Ascending aorta (tissue), 2 donors: Measurements from ENCODE around the gene PADI2. TPM values are rescaled to one million over a fixed set of nuclear protein-coding genes. Genes with fewer than 3 reads are reported as not detected.
A peak's percentile ranks its signal among the peaks of the same experiment; 100 is the strongest.

Experiments used
- DNase-seq, 2 donors: peaks; one replicate each; pipeline ENCODE4 v3.0.0-alpha.2; 2019; ENCODE audit warnings: low spot score in 2 of 2
- H3K27ac ChIP-seq, 2 donors: fragments of 200-600 bp; sonication (generic); one replicate each; pipeline ENCODE4 v1.5.1; 2016 to 2017; ENCODE audit warnings: mild to moderate bottlenecking in 1 of 2
- H3K27me3 ChIP-seq: fragments of 200-600 bp; sonication (generic); one replicate; pipeline ENCODE4 v1.5.1; 2017
- H3K36me3 ChIP-seq, 2 donors: fragments of 200-600 bp; sonication (generic); one replicate each; pipeline ENCODE4 v1.5.1; 2016
- H3K4me1 ChIP-seq, 2 donors: fragments of 200-600 bp; sonication (generic); one replicate each; pipeline ENCODE4 v1.5.1; 2016 to 2017; ENCODE audit warnings: mild to moderate bottlenecking in 1 of 2
- H3K4me3 ChIP-seq, 2 donors: fragments of 200-600 bp; sonication (generic); one replicate each; pipeline ENCODE4 v1.5.1; 2016 to 2017; ENCODE audit warnings: mild to moderate bottlenecking in 1 of 2
- H3K9me3 ChIP-seq, 2 donors: fragments of 200-600 bp; sonication (generic); one replicate each; pipeline ENCODE4 v1.5.1; 2016
- intact Hi-C: fragments of 100-400 bp; cut with DNase I; formaldehyde crosslinking; loops from one replicate; pipeline ENCODE4 v1.15.1; 2023
- total RNA-seq: library from RNA; depleted of rRNA; stranded (reverse); fragments of >200 nt; gene quantifications from one replicate; pipeline ENCODE4 v1.1.0, GENCODE V29; 2016
- TF ChIP-seq, protein P1 (sequence below), 3 experiments: fragments of 200-600 bp in 2 of 3; fragments of 450-650 bp in 1 of 3; sonication (generic) in 2 of 3; IDR thresholded peaks; one replicate each; pipeline ENCODE4 v1.5.1; 2016 to 2019; ENCODE audit warnings: antibody characterized with exemption in 3 of 3, mild to moderate bottlenecking in 1 of 3, moderate library complexity in 1 of 3

Gene PADI2
- total RNA-seq = 0.21 TPM

DNA sequence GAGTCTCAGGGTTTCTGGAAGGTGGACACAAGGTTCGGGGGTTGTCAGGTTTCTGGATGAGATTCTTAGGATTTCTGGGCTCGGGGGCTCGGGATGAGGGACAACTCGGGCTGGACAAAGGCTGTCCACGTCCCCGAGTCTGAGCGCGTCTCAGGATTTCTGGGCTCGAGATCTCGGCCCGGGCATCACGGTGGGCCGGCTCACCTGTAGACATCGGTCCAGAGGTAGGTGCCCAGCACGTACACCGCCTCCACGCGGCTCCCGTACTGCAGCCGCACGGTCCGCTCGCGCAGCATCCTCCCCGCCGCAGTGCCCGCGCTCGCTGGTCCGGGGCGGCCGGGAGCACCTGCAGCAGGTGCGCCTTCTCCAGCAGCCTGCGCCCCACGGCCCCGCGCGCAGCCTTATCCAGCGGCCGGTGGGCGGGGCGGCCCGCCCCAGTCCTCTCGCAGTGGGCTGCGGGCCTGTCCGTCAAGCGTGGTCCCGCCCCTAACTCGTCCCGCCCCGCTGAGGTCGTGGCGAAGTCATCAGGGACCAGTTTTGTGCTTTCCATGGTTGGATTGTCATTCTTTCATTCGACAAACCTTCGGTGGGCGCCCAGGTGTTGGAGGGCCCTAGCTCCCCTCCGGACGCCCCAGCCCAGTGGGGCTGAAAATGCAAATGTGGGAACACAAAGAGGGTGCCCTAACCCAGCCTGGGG is at the start of gene PADI2:
TSS of gene PADI2 (minus strand) at position 376 of the 697 bp plus-strand sequence. CDS start at position 296, 80 bp downstream.
- no peaks in the 10 kb centered on the region for H3K36me3 ChIP-seq
- peak in 1 of 2 donors; percentile 69 for DNase-seq

DNA sequence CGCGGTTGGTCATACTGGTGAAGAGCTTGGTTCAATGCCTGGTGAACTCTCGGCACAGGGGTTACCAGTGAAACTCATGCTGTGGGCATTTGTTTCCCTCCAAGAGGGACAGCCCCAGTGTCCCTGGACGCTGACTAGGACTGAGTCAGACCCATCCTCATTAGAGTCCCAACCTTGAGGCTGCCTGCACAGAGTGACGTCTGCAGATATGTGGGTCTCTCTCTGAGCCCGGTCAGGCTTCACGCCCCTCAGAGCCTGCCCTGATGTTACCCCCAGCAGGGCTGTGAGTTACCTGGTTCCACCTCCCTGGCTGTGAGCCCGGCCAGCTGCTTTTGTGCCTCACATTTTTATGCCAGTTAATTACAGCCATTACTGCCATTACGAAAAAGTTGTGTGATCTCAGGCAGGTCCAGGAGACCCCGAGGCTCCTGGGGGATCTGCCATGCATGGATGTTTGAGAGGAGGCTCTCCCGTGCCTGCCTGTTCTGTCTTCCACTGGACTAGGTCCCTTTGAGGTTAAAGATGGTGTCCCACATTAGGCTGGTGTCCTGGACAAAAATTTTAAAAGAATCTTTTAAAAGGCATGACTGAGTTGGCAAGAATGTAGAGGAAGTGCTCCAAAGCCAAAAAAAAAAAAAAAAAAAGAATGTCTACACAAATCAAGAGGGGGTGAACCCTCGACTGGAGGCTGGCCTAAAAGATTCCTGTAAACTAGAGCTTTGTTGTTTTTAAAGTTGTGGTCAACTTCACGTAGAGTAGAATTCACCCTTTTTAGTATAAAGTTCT is 49.0 kb upstream of the PADI2 start:
- H3K36me3 ChIP-seq = no peaks in the 10 kb centered on the region
- H3K4me1 ChIP-seq = no peaks in the 10 kb centered on the region
- no peaks in the 10 kb centered on the region for H3K9me3 ChIP-seq
- intact Hi-C loops = no loop called here
- TF ChIP-seq, protein P1, sequence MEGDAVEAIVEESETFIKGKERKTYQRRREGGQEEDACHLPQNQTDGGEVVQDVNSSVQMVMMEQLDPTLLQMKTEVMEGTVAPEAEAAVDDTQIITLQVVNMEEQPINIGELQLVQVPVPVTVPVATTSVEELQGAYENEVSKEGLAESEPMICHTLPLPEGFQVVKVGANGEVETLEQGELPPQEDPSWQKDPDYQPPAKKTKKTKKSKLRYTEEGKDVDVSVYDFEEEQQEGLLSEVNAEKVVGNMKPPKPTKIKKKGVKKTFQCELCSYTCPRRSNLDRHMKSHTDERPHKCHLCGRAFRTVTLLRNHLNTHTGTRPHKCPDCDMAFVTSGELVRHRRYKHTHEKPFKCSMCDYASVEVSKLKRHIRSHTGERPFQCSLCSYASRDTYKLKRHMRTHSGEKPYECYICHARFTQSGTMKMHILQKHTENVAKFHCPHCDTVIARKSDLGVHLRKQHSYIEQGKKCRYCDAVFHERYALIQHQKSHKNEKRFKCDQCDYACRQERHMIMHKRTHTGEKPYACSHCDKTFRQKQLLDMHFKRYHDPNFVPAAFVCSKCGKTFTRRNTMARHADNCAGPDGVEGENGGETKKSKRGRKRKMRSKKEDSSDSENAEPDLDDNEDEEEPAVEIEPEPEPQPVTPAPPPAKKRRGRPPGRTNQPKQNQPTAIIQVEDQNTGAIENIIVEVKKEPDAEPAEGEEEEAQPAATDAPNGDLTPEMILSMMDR (IDR thresholded peaks at IDR 0.05) = no peak
- no peak overlapping the region for H3K27ac ChIP-seq
- H3K27me3 ChIP-seq = no peaks in the 10 kb centered on the region
- DNase-seq = no peak
- H3K4me3 ChIP-seq = no peak overlapping the region

More for the DNA sequence above, at the start of gene PADI2:
- Histone ChIP-seq H3K4me1 (peaks cover 4 to 7% of the 10 kb centered on the region in 2 donors), H3K4me3 (peak within 1 kb of the TSS; percentile 46 to 57), H3K9me3 (no peaks in the 10 kb centered on the region), H3K27me3 (peaks cover 15% of the 10 kb centered on the region), H3K27ac (no peak within 1 kb of the TSS)
- intact Hi-C loops = no loop called here
- TF ChIP-seq, protein P1 (IDR thresholded peaks at IDR 0.05) = no peak

DNA sequence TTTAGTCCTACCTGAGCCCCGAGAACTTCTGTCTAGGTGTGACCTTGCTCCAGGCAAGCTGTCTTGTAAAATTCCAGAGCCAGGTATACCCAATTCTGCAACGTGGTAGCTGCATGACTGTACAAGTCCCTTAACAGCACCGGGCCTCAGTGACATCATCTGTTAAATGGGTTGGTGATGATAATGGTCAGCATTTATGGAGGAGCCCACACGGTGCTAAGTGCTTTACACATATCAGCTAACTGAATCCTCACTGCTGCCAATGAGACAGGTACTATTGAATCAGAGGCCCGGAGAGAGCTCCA is 48.5 kb upstream of the PADI2 start:
- Histone ChIP-seq H3K4me3 (no peak overlapping the region), H3K27me3 (no peaks in the 10 kb centered on the region), H3K36me3 (no peaks in the 10 kb centered on the region), H3K9me3 (no peaks in the 10 kb centered on the region), H3K4me1 (no peaks in the 10 kb centered on the region), H3K27ac (no peak overlapping the region)
- TF ChIP-seq, protein P1 (IDR thresholded peaks at IDR 0.05) = no peak
- DNase-seq = no peak
- intact Hi-C loops = no loop called here

DNA sequence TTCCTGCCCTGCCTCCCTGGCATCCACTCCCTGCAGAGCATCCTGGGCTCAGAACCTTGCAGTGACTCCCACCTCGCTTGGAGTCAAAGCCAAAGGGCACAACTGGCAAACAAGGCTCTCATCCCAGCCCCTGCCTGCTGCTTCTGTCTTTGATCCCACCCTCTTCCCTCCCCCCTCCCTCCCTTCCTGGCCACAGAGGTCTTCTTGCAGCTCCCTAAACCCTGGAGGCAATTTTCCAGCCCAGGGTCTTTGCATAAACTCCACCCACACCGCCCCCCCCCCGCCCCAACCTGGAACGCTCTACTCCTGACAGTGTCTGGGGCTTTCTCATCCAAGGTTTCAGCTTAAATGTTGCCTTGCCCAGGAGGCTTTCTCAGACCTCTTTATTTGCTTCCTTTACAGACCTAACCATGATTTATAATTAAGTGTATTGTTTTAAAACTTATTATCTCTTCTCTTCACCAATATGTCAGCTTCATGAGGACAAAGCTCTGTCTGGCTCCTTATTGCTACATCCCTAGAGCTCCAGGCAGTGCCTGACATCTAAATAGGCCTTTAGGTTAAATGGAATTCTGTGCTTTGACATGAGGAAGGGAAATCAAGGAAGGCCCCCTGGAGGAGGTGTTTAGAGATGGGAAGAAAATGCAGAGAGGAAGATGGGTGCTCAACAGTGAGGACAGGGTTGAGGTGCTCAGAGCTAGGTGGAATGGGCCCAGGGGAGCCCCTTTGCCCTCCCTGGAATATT is 48.0 kb upstream of the PADI2 start:
- Histone ChIP-seq H3K27ac (no peak overlapping the region), H3K4me3 (no peak overlapping the region), H3K36me3 (no peaks in the 10 kb centered on the region), H3K27me3 (no peaks in the 10 kb centered on the region), H3K4me1 (no peaks in the 10 kb centered on the region), H3K9me3 (no peaks in the 10 kb centered on the region)
- intact Hi-C loops = no loop called here
- no peak for DNase-seq
- TF ChIP-seq, protein P1 (IDR thresholded peaks at IDR 0.05) = no peak

DNA sequence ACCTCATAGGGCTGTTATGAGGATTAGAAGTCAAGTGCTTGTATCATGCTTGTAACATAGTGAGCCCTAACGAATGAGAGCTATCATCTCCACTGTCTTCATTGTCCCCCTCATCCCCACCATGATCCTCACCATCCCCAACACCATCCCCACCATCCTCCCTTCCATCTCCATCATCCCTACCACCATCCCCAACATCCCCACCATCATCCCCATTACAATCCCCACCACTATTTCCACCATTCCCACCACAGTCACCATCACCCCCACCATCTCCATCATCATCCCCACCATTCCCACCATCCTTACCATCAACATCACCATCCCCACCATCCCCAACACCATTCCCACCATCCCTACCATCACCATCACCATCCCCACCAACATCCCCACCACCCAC is 46.6 kb upstream of the PADI2 start:
- H3K4me1 ChIP-seq = no peaks in the 10 kb centered on the region
- intact Hi-C loops = no loop called here
- no peaks in the 10 kb centered on the region for H3K36me3 ChIP-seq
- no peak overlapping the region for H3K27ac ChIP-seq
- no peak for DNase-seq
- TF ChIP-seq, protein P1 (IDR thresholded peaks at IDR 0.05) = no peak
- H3K4me3 ChIP-seq = no peak overlapping the region
- no peaks in the 10 kb centered on the region for H3K27me3 ChIP-seq
- H3K9me3 ChIP-seq = no peaks in the 10 kb centered on the region
